ENCODE measurements around the gene ZKSCAN7.
"Not testable (repeated sequence)": the region's sequence is repeated elsewhere in the genome, so short reads cannot be mapped to it uniquely, and the experiment has no call there.

ZKSCAN7 gene

GRCh38 chr3:44530911-44531310 is 24.1 kb upstream of the ZKSCAN7 start:
- Histone ChIP-seq H3K9me2 (replicated peaks; ENCODE audit: control insufficient read depth, low read length) (no peaks in the 10 kb centered on the region), H3K9me3 (ENCODE audit: control insufficient read depth, insufficient read depth, low read length) (no peaks in the 10 kb centered on the region), H4K20me1 (ENCODE audit: control insufficient read depth, insufficient read depth, low read depth, low read length) (0 out of 2 replicates have a peak, but pooled peaks cover 2% of the 10 kb centered on the region), H3K36me3 (ENCODE audit: control insufficient read depth, low read length) (no peaks in the 10 kb centered on the region), H3K79me2 (ENCODE audit: control insufficient read depth, low read length) (no peaks in the 10 kb centered on the region), H3K4me2 (ENCODE audit: low read length) (no peak overlapping the region), H3K27me3 (ENCODE audit: control insufficient read depth, low read length) (peaks cover 15% of the 10 kb centered on the region), H3F3A (ENCODE audit: control insufficient read depth, insufficient read depth) (no peaks in the 10 kb centered on the region), H3K27ac (ENCODE audit: low read depth, low read length) (no peak overlapping the region), H3K4me1 (ENCODE audit: control insufficient read depth, low read length) (no peaks in the 10 kb centered on the region), H3K4me3 (ENCODE audit: low read length) (no peak overlapping the region)
- no peak for TF ChIP-seq CTCF (IDR thresholded peaks at IDR 0.05; ENCODE audit: low read depth, low read length, poor library complexity, severe bottlenecking)
- no peak for TF ChIP-seq EZH2phosphoT487 (IDR thresholded peaks at IDR 0.05; ENCODE audit: borderline replicate concordance, low read length)

GRCh38 chr3:44534659-44535058 is 20.3 kb upstream of the ZKSCAN7 start:
- H3K79me2 ChIP-seq (ENCODE audit: control insufficient read depth, low read length); H3K4me2 ChIP-seq (ENCODE audit: low read length); H4K20me1 ChIP-seq (ENCODE audit: control insufficient read depth, insufficient read depth, low read depth, low read length); H3K27ac ChIP-seq (ENCODE audit: low read depth, low read length); H3K36me3 ChIP-seq (ENCODE audit: control insufficient read depth, low read length); H3K9me2 ChIP-seq (replicated peaks; ENCODE audit: control insufficient read depth, low read length); H3F3A ChIP-seq (ENCODE audit: control insufficient read depth, insufficient read depth); H3K9me3 ChIP-seq (ENCODE audit: control insufficient read depth, insufficient read depth, low read length); H3K4me3 ChIP-seq (ENCODE audit: low read length); H3K4me1 ChIP-seq (ENCODE audit: control insufficient read depth, low read length): not testable (repeated sequence)
- peaks cover 14% of the 10 kb centered on the region for H3K27me3 ChIP-seq (ENCODE audit: control insufficient read depth, low read length)

- Histone ChIP-seq H3K9me3 (ENCODE audit: control insufficient read depth, insufficient read depth, low read length) (no peaks in the 10 kb centered on the region), H4K20me1 (ENCODE audit: control insufficient read depth, insufficient read depth, low read depth, low read length) (0 out of 2 replicates have a peak, but pooled peaks cover 2% of the 10 kb centered on the region), H3K79me2 (ENCODE audit: control insufficient read depth, low read length) (no peaks in the 10 kb centered on the region), H3K9me2 (replicated peaks; ENCODE audit: control insufficient read depth, low read length) (no peaks in the 10 kb centered on the region), H3F3A (ENCODE audit: control insufficient read depth, insufficient read depth) (no peaks in the 10 kb centered on the region), H3K4me2 (ENCODE audit: low read length) (no peak overlapping the region), H3K4me1 (ENCODE audit: control insufficient read depth, low read length) (no peaks in the 10 kb centered on the region), H3K27me3 (ENCODE audit: control insufficient read depth, low read length) (peaks cover 16% of the 10 kb centered on the region), H3K36me3 (ENCODE audit: control insufficient read depth, low read length) (no peaks in the 10 kb centered on the region), H3K4me3 (ENCODE audit: low read length) (no peak overlapping the region), H3K27ac (ENCODE audit: low read depth, low read length) (no peak overlapping the region)
- TF ChIP-seq EZH2phosphoT487 (IDR thresholded peaks at IDR 0.05; ENCODE audit: borderline replicate concordance, low read length) (no peak), CTCF (IDR thresholded peaks at IDR 0.05; ENCODE audit: low read depth, low read length, poor library complexity, severe bottlenecking) (no peak)
Observed at GRCh38 chr3:44535364-44535763, 19.6 kb upstream of the ZKSCAN7 start.

GRCh38 chr3:44544811-44545210 is 10.2 kb upstream of the ZKSCAN7 start:
- H3K9me3 ChIP-seq (ENCODE audit: control insufficient read depth, insufficient read depth, low read length); H3K9me2 ChIP-seq (replicated peaks; ENCODE audit: control insufficient read depth, low read length); H4K20me1 ChIP-seq (ENCODE audit: control insufficient read depth, insufficient read depth, low read depth, low read length); H3K4me2 ChIP-seq (ENCODE audit: low read length); H3K4me1 ChIP-seq (ENCODE audit: control insufficient read depth, low read length); H3K36me3 ChIP-seq (ENCODE audit: control insufficient read depth, low read length); H3F3A ChIP-seq (ENCODE audit: control insufficient read depth, insufficient read depth); H3K27ac ChIP-seq (ENCODE audit: low read depth, low read length); H3K27me3 ChIP-seq (ENCODE audit: control insufficient read depth, low read length); H3K4me3 ChIP-seq (ENCODE audit: low read length); H3K79me2 ChIP-seq (ENCODE audit: control insufficient read depth, low read length): not testable (repeated sequence)

Measured in DOHH2 (cell line).